Liver (tissue), 3 donors: ENCODE data around the gene TARS2.

ENCODE experiments used
- ATF3 ChIP-seq: IDR thresholded peaks from 2 replicates; pipeline ENCODE4 v1.6.1; 2016; ENCODE audit warnings: antibody characterized with exemption
- EGR1 ChIP-seq, 2 donors: IDR thresholded peaks; 2 replicates each; pipeline ENCODE4 v1.6.1; 2016 to 2018; ENCODE audit warnings: antibody characterized with exemption in 2 of 2, low read depth in 2 of 2
- FOXA1 ChIP-seq: IDR thresholded peaks from 2 replicates; pipeline ENCODE4 v1.6.1; 2016; ENCODE audit warnings: antibody characterized with exemption
- GABPA ChIP-seq, 2 donors: IDR thresholded peaks in 1 of 2; conservative IDR thresholded peaks in 1 of 2; 2 replicates each; pipeline ENCODE4 v1.6.1; 2016; ENCODE audit warnings: antibody characterized with exemption in 2 of 2, mild to moderate bottlenecking in 1 of 2, moderate library complexity in 1 of 2
- JUND ChIP-seq, 2 donors: IDR thresholded peaks; 2 replicates each; pipeline ENCODE4 v1.6.1; 2016; ENCODE audit warnings: antibody characterized with exemption in 2 of 2
- NR2F2 ChIP-seq: IDR thresholded peaks from 2 replicates; pipeline ENCODE4 v1.6.1; 2016; ENCODE audit warnings: antibody characterized with exemption
- RAD21 ChIP-seq, 2 donors: IDR thresholded peaks; 2 replicates each; pipeline ENCODE4 v1.6.1; 2016; ENCODE audit warnings: antibody characterized with exemption in 2 of 2, mild to moderate bottlenecking in 2 of 2
- RXRA ChIP-seq, 2 donors: IDR thresholded peaks; 2 replicates each; pipeline ENCODE4 v1.6.1; 2017 to 2018; ENCODE audit warnings: antibody characterized with exemption in 2 of 2, mild to moderate bottlenecking in 1 of 2
- SP1 ChIP-seq: IDR thresholded peaks from 2 replicates; pipeline ENCODE4 v1.6.1; 2018; ENCODE audit warnings: antibody characterized with exemption, mild to moderate bottlenecking
- TAF1 ChIP-seq: conservative IDR thresholded peaks from 2 replicates; pipeline ENCODE4 v1.6.1; 2016; ENCODE audit warnings: antibody characterized with exemption, mild to moderate bottlenecking
- YY1 ChIP-seq: IDR thresholded peaks from 2 replicates; pipeline ENCODE4 v1.6.1; 2016; ENCODE audit warnings: antibody characterized with exemption, mild to moderate bottlenecking
- TF ChIP-seq, protein P1 (sequence below): fragments of 150-350 bp; IDR thresholded peaks from 2 replicates; pipeline ENCODE4 v1.5.1; 2017; ENCODE audit warnings: improper control_type of control experiment, low read depth, low read length; ENCODE audit not compliant: missing input control
- TF ChIP-seq, protein P2 (sequence below): IDR thresholded peaks from 2 replicates; pipeline ENCODE4 v1.6.1; 2016; ENCODE audit warnings: antibody characterized with exemption
- TF ChIP-seq, protein P3 (sequence below): IDR thresholded peaks from 2 replicates; pipeline ENCODE4 v1.6.1; 2016; ENCODE audit warnings: antibody characterized with exemption, mild to moderate bottlenecking
- donor health status: healthy.
- donor health status: healthy.

DNA sequence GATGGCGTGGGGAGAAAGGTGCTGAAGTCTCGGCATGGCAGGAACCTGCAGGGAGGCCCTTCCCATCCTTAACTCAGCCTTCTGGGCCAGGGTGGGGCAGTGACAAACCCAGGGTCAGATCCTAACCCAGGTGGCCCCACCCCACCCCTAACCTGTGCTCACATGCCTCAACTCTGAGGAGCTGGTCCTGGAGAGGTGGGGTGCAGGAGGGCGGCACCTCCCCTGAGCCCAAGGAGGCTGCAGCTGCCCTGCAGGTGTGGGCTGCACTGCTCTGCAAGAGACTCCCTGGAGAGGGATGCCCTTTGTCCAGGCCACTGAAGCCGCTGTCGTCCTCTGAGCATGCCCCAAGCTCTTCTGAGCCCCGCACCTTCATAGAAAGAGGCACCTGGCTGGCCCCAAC lies 46.8 kb downstream of the TARS2 start:
- TF ChIP-seq, protein P1, sequence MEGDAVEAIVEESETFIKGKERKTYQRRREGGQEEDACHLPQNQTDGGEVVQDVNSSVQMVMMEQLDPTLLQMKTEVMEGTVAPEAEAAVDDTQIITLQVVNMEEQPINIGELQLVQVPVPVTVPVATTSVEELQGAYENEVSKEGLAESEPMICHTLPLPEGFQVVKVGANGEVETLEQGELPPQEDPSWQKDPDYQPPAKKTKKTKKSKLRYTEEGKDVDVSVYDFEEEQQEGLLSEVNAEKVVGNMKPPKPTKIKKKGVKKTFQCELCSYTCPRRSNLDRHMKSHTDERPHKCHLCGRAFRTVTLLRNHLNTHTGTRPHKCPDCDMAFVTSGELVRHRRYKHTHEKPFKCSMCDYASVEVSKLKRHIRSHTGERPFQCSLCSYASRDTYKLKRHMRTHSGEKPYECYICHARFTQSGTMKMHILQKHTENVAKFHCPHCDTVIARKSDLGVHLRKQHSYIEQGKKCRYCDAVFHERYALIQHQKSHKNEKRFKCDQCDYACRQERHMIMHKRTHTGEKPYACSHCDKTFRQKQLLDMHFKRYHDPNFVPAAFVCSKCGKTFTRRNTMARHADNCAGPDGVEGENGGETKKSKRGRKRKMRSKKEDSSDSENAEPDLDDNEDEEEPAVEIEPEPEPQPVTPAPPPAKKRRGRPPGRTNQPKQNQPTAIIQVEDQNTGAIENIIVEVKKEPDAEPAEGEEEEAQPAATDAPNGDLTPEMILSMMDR, result no peak
- TF ChIP-seq, protein P2, sequence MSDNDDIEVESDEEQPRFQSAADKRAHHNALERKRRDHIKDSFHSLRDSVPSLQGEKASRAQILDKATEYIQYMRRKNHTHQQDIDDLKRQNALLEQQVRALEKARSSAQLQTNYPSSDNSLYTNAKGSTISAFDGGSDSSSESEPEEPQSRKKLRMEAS, result no peak
- no peak for TF ChIP-seq FOXA1
- TF ChIP-seq JUND (IDR thresholded peaks at IDR 0.05), result no peak
- TF ChIP-seq RXRA (IDR thresholded peaks at IDR 0.05), result no peak
- no peak for TF ChIP-seq TAF1
- TF ChIP-seq, protein P3, sequence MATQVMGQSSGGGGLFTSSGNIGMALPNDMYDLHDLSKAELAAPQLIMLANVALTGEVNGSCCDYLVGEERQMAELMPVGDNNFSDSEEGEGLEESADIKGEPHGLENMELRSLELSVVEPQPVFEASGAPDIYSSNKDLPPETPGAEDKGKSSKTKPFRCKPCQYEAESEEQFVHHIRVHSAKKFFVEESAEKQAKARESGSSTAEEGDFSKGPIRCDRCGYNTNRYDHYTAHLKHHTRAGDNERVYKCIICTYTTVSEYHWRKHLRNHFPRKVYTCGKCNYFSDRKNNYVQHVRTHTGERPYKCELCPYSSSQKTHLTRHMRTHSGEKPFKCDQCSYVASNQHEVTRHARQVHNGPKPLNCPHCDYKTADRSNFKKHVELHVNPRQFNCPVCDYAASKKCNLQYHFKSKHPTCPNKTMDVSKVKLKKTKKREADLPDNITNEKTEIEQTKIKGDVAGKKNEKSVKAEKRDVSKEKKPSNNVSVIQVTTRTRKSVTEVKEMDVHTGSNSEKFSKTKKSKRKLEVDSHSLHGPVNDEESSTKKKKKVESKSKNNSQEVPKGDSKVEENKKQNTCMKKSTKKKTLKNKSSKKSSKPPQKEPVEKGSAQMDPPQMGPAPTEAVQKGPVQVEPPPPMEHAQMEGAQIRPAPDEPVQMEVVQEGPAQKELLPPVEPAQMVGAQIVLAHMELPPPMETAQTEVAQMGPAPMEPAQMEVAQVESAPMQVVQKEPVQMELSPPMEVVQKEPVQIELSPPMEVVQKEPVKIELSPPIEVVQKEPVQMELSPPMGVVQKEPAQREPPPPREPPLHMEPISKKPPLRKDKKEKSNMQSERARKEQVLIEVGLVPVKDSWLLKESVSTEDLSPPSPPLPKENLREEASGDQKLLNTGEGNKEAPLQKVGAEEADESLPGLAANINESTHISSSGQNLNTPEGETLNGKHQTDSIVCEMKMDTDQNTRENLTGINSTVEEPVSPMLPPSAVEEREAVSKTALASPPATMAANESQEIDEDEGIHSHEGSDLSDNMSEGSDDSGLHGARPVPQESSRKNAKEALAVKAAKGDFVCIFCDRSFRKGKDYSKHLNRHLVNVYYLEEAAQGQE, result no peak
- TF ChIP-seq GABPA (IDR thresholded peaks at IDR 0.05 in 1 of 2, conservative IDR thresholded peaks at IDR 0.05 in 1 of 2), result no peak
- no peak for TF ChIP-seq YY1
- TF ChIP-seq ATF3, result no peak
- TF ChIP-seq SP1, result no peak
- no peak for TF ChIP-seq NR2F2
- TF ChIP-seq RAD21 (IDR thresholded peaks at IDR 0.05), result no peak
- no peak for TF ChIP-seq EGR1 (IDR thresholded peaks at IDR 0.05; ENCODE audit: low read depth in 2 of 2)
